K562 (cell line): ENCODE measurements around the gene NR2F6. TPM values are rescaled to one million over a fixed set of nuclear protein-coding genes. Genes with fewer than 3 reads are reported as not detected.

Experiments used
- CC2D1A ChIP-seq: fragments of 450-650 bp; IDR thresholded peaks from 2 replicates; pipeline ENCODE4 v1.6.1; 2017; ENCODE audit warnings: mild to moderate bottlenecking
- E4F1 ChIP-seq: fragments of 250-450 bp; sonication (Bioruptor Pico); IDR thresholded peaks from 2 replicates; pipeline ENCODE4 v1.5.0; 2021; ENCODE audit warnings: mild to moderate bottlenecking, borderline replicate concordance
- ELF4 ChIP-seq: fragments of 450-650 bp; formaldehyde crosslinking; IDR thresholded peaks from 2 replicates; pipeline ENCODE4 v1.4.0; 2022; ENCODE audit warnings: missing genetic modification characterization
- FOXK2 ChIP-seq, 2 experiments: fragments of 450-650 bp; IDR thresholded peaks in 1 of 2; conservative IDR thresholded peaks in 1 of 2; 2 replicates each; pipeline ENCODE4 v1.6.1; 2016; ENCODE audit warnings: low read depth in 2 of 2, mild to moderate bottlenecking in 1 of 2
- GABPA ChIP-seq: fragments of 200-800 bp; sonication (Bioruptor generic); conservative IDR thresholded peaks from 2 replicates; pipeline ENCODE4 v1.6.1; 2016; ENCODE audit warnings: low read depth, missing genetic modification characterization, missing compliant biosample characterization
- HEY1 ChIP-seq: fragments of 250-450 bp; sonication (Bioruptor Pico); IDR thresholded peaks from 2 replicates; pipeline ENCODE4 v1.5.0; 2020; ENCODE audit warnings: mild to moderate bottlenecking, moderate library complexity, borderline replicate concordance
- HIVEP1 ChIP-seq: fragments of 250-450 bp; sonication (Bioruptor Pico); IDR thresholded peaks from 2 replicates; pipeline ENCODE4 v1.4.0; 2020; ENCODE audit warnings: mild to moderate bottlenecking
- HMGXB4 ChIP-seq: sonication (generic); formaldehyde crosslinking; IDR thresholded peaks from 2 replicates; pipeline ENCODE4 v1.8.1; 2023; ENCODE audit warnings: mild to moderate bottlenecking, missing genetic modification reagents
- JUND ChIP-seq, 2 experiments: IDR thresholded peaks; 2 replicates in 1 of 2; 3 replicates in 1 of 2; pipeline ENCODE4 v1.6.1; 2011; ENCODE audit warnings: borderline replicate concordance in 2 of 2, low read depth in 2 of 2, low read length in 2 of 2, improper control_type of control experiment in 1 of 2, missing biosample characterization in 1 of 2, missing genetic modification characterization in 1 of 2, missing genetic modification reagents in 1 of 2
- NR3C1 ChIP-seq: sonication (generic); formaldehyde crosslinking; IDR thresholded peaks from 2 replicates; pipeline ENCODE4 v1.8.1; 2022; ENCODE audit warnings: missing genetic modification reagents
- PHTF2 ChIP-seq: fragments of 250-450 bp; sonication (Bioruptor Pico); IDR thresholded peaks from 2 replicates; pipeline ENCODE4 v1.5.0; 2021; ENCODE audit warnings: mild to moderate bottlenecking
- POLR2B ChIP-seq: fragments of 450-650 bp; IDR thresholded peaks from 2 replicates; pipeline ENCODE4 v1.6.1; 2018; ENCODE audit warnings: low read depth; ENCODE audit not compliant: partially characterized antibody
- POLR2H ChIP-seq: IDR thresholded peaks from 2 replicates; pipeline ENCODE4 v1.6.1; 2016; ENCODE audit warnings: missing genetic modification characterization, low read depth, mild to moderate bottlenecking, control low read depth, missing compliant biosample characterization, moderate library complexity
- SMARCA5 ChIP-seq: fragments of 450-650 bp; IDR thresholded peaks from 2 replicates; pipeline ENCODE4 v1.6.1; 2016
- SRSF3 ChIP-seq: fragments of 200-400 bp; formaldehyde crosslinking; IDR thresholded peaks from 2 replicates; pipeline ENCODE4 v1.6.1; 2016; ENCODE audit warnings: mild to moderate bottlenecking, low read length, moderate library complexity; ENCODE audit not compliant: insufficient read depth
- TFAP4 ChIP-seq: sonication (generic); formaldehyde crosslinking; IDR thresholded peaks from 2 replicates; pipeline ENCODE4 v1.8.0; 2022; ENCODE audit warnings: missing genetic modification reagents, mild to moderate bottlenecking, moderate library complexity, borderline replicate concordance
- ZNF354B ChIP-seq: fragments of 250-450 bp; sonication (Bioruptor Pico); IDR thresholded peaks from 2 replicates; pipeline ENCODE4 v1.4.0; 2020
- ZNF395 ChIP-seq: fragments of 200-800 bp; sonication (Bioruptor generic); IDR thresholded peaks from 2 replicates; pipeline ENCODE4 v1.6.1; 2017; ENCODE audit warnings: missing genetic modification characterization, missing compliant biosample characterization
- ZNF561 ChIP-seq: fragments of 450-650 bp; formaldehyde crosslinking; conservative IDR thresholded peaks from 2 replicates; pipeline ENCODE4 v1.4.0; 2020; ENCODE audit warnings: mild to moderate bottlenecking, moderate library complexity
- ZNF584 ChIP-seq: fragments of 200-800 bp; sonication (Bioruptor generic); IDR thresholded peaks from 2 replicates; pipeline ENCODE4 v1.6.1; 2016; ENCODE audit warnings: low read depth, mild to moderate bottlenecking, missing genetic modification characterization, missing compliant biosample characterization
- polyA plus RNA-seq, 8 experiments: library from polyadenylated mRNA; depleted of rRNA in 4 of 8; stranded (reverse) in 5 of 8; unstranded in 3 of 8; fragments of >200 nt; fragmentation: Nextera tagmentation in 2 of 8; fragmentation: Illumina TruSeq in 1 of 8; extraction: Ambion mirVana in 2 of 8; extraction: Trizol in 1 of 8; gene quantifications; 2 replicates each; pipeline versions ENCODE4 v1.2.1 to v1.2.3, GENCODE V29; 2011 to 2014; ENCODE audit warnings: inconsistent platforms in 1 of 8, missing spikeins in 1 of 8
- total RNA-seq, 7 experiments: library from RNA; depleted of rRNA in 6 of 7; stranded (reverse); fragments of >200 nt in 6 of 7; fragmentation: Illumina TruSeq in 2 of 7; extraction: Trizol in 2 of 7; gene quantifications; 2 replicates each; pipeline versions ENCODE4 v1.2.1 to v1.2.3, GENCODE V29; 2011 to 2021; ENCODE audit warnings: low replicate concordance in 1 of 7

Gene NR2F6
- total and polyA plus RNA-seq, 9 of the 15 experiments (the other 6 are each of a cell fraction or from before 2014, with no cell fraction given), result 0.76 to 97.5 (median 18.8) TPM

- TF ChIP-seq E4F1 (CRISPR knock-in tag) (no peak), HIVEP1 (CRISPR knock-in tag) (no peak), SMARCA5 (no peak), TFAP4 (CRISPR knock-in tag) (peak; percentile 80), GABPA (tag) (peak; percentile 98), NR3C1 (CRISPR knock-in tag) (0 out of 2 replicates have a peak, but pooled peaks have one; percentile 30), HEY1 (CRISPR knock-in tag) (no peak), SRSF3 (no peak), CC2D1A (peak; percentile 40; the same call in 1 of the 2 replicates), POLR2H (tag) (peak; percentile 91), FOXK2 (conservative IDR thresholded peaks at IDR 0.05 in 1 of 2, IDR thresholded peaks at IDR 0.05 in 1 of 2; ENCODE audit: low read depth in 2 of 2) (peak; percentile 93 to 97), ZNF561 (CRISPR knock-in tag) (no peak), PHTF2 (CRISPR knock-in tag) (no peak), ZNF354B (CRISPR knock-in tag) (no peak), HMGXB4 (CRISPR knock-in tag) (peak; percentile 88; the same call in 1 of the 2 replicates), ELF4 (CRISPR knock-in tag) (0 out of 2 replicates have a peak, but pooled peaks have one; percentile 87), ZNF395 (CRISPR knock-in tag) (no peak), POLR2B (peak; percentile 89), ZNF584 (0 out of 2 replicates have a peak, but pooled peaks have one; percentile 72), JUND (IDR thresholded peaks at IDR 0.05; ENCODE audit: borderline replicate concordance, low read depth, low read length) (peak; percentile 52; the same call in 1 of the 2 replicates), JUND (tag; IDR thresholded peaks at IDR 0.05; ENCODE audit: borderline replicate concordance, low read depth, low read length) (no peak; the same call in 2 of the 3 replicates)
These were observed 30.4 kb downstream of the NR2F6 start, which contains the start of gene USE1 (continued) for GRCh38 chr19:17215127-17215971.
